ENCODE results near the gene CRYBB1.
A peak's percentile ranks its signal among the peaks of the same experiment; 100 is the strongest.
"Not testable (repeated sequence)": the region's sequence is repeated elsewhere in the genome, so short reads cannot be mapped to it uniquely, and the experiment has no call there.

The CRYBB1 gene

GRCh38 chr22:26642465-26643417, 24.9 kb upstream of the CRYBB1 start:
- peak; percentile 52 to 65 for DNase-seq (ENCODE audit: extremely low read depth in 1 of 2, low read depth in 1 of 2)

GRCh38 chr22:26636296-26636695, 18.5 kb upstream of the CRYBB1 start:
- no peak for DNase-seq (ENCODE audit: extremely low read depth in 1 of 2, low read depth in 1 of 2)

- DNase-seq (ENCODE audit: extremely low read depth in 1 of 2, low read depth in 1 of 2), result no peak
These were observed 17.3 kb upstream of the CRYBB1 start for GRCh38 chr22:26635117-26635516.

- DNase-seq (ENCODE audit: extremely low read depth in 1 of 2, low read depth in 1 of 2), result no peak
These were observed 16.4 kb upstream of the CRYBB1 start for GRCh38 chr22:26634189-26634588.

- no peak for DNase-seq (ENCODE audit: extremely low read depth in 1 of 2, low read depth in 1 of 2)
These were observed 14.8 kb upstream of the CRYBB1 start for GRCh38 chr22:26632422-26633155.

- DNase-seq (ENCODE audit: extremely low read depth in 1 of 2, low read depth in 1 of 2), result no peak
These were observed 13.5 kb upstream of the CRYBB1 start for GRCh38 chr22:26631282-26631681.

- no peak for DNase-seq (ENCODE audit: extremely low read depth in 1 of 2, low read depth in 1 of 2)
These were observed 12.3 kb upstream of the CRYBB1 start for GRCh38 chr22:26629988-26630761.

GRCh38 chr22:26624803-26625202, 7.0 kb upstream of the CRYBB1 start:
- DNase-seq (ENCODE audit: extremely low read depth in 1 of 2, low read depth in 1 of 2), result no peak

GRCh38 chr22:26623984-26624383, 6.2 kb upstream of the CRYBB1 start:
- no peak for DNase-seq (ENCODE audit: extremely low read depth in 1 of 2, low read depth in 1 of 2)

GRCh38 chr22:26621663-26622062, 3.8 kb upstream of the CRYBB1 start, which contains the start of gene CRYBA4:
TSS of gene CRYBA4 (plus strand) at chr22:26621963. CDS start at chr22:26622597, 634 bp downstream.
- DNase-seq (ENCODE audit: extremely low read depth in 1 of 2, low read depth in 1 of 2), result no peak

- DNase-seq (ENCODE audit: extremely low read depth in 1 of 2, low read depth in 1 of 2), result no peak
These were observed 2.4 kb upstream of the CRYBB1 start for GRCh38 chr22:26620197-26620596.

- DNase-seq (ENCODE audit: extremely low read depth in 1 of 2, low read depth in 1 of 2), result no peak
These were observed 1.7 kb upstream of the CRYBB1 start for GRCh38 chr22:26619510-26619909.

GRCh38 chr22:26618455-26618854, 628 bp upstream of the CRYBB1 start:
- no peak for DNase-seq (ENCODE audit: extremely low read depth in 1 of 2, low read depth in 1 of 2)

GRCh38 chr22:26616650-26617049, 1.2 kb downstream of the CRYBB1 start:
- DNase-seq (ENCODE audit: extremely low read depth in 1 of 2, low read depth in 1 of 2), result no peak

- no peak for DNase-seq (ENCODE audit: extremely low read depth in 1 of 2, low read depth in 1 of 2)
These were observed 1.9 kb downstream of the CRYBB1 start for GRCh38 chr22:26615830-26616435.

GRCh38 chr22:26615149-26615548, 2.7 kb downstream of the CRYBB1 start:
- DNase-seq (ENCODE audit: extremely low read depth in 1 of 2, low read depth in 1 of 2), result no peak

GRCh38 chr22:26614322-26614721, 3.5 kb downstream of the CRYBB1 start:
- no peak for DNase-seq (ENCODE audit: extremely low read depth in 1 of 2, low read depth in 1 of 2)

- not testable (repeated sequence) for DNase-seq (ENCODE audit: extremely low read depth in 1 of 2, low read depth in 1 of 2)
These were observed 4.1 kb downstream of the CRYBB1 start for GRCh38 chr22:26613753-26614152.

GRCh38 chr22:26612652-26613051, 5.2 kb downstream of the CRYBB1 start:
- DNase-seq (ENCODE audit: extremely low read depth in 1 of 2, low read depth in 1 of 2), result no peak

- no peak for DNase-seq (ENCODE audit: extremely low read depth in 1 of 2, low read depth in 1 of 2)
These were observed 6.8 kb downstream of the CRYBB1 start for GRCh38 chr22:26610996-26611395.
